Pancreas (tissue), 10 donors: ENCODE results near the gene CCDC27. TPM values are rescaled to one million over a fixed set of nuclear protein-coding genes. Genes with fewer than 3 reads are reported as not detected.

ENCODE experiments used
- ATAC-seq, 4 donors: fragments of 200-7000 bp; cut with Tn5 transposase; one replicate each; pipeline versions ENCODE4 v1.8.0 to v1.9.1; 2020; ENCODE audit warnings: mild to moderate bottlenecking in 4 of 4, moderate library complexity in 4 of 4
- DNase-seq, 6 donors: peaks; one replicate each; pipeline ENCODE4 v3.0.0-alpha.2; 2020
- FAIRE-seq: peaks from 2 replicates; lab custom pipeline; 2012; peaks lifted over from hg19 to GRCh38; lab: Jason Lieb, UNC
- H3K27ac ChIP-seq, 4 donors: fragments of 200-600 bp; sonication (generic); 1 replicate in 3 of 4; 2 replicates in 1 of 4; pipeline versions ENCODE4 v1.5.0 to v1.8.0; 2020
- H3K27me3 ChIP-seq, 4 donors: fragments of 200-600 bp; one replicate each; pipeline ENCODE4 v1.8.0; 2021
- H3K36me3 ChIP-seq, 3 donors: fragments of 200-600 bp; sonication (generic) in 1 of 3; one replicate each; pipeline versions ENCODE4 v1.5.0 to v1.8.0; 2020 to 2021
- H3K4me1 ChIP-seq, 3 donors: fragments of 200-600 bp; one replicate each; pipeline ENCODE4 v1.8.0; 2021
- H3K4me3 ChIP-seq, 4 donors: fragments of 200-600 bp; sonication (generic) in 2 of 4; one replicate each; pipeline versions ENCODE4 v1.5.0 to v1.8.0; 2020 to 2021
- H3K9me3 ChIP-seq, 4 donors: fragments of 200-600 bp; one replicate each; pipeline ENCODE4 v1.8.0; 2021
- WGBS, 2 donors: extraction: QIAGEN DNeasy Blood & Tissue Kit; methylation state at CpG; one replicate each; pipeline ENCODE4 v1.1.7; 2013; 5-methylcytosine and 5-hydroxymethylcytosine counted together
- intact Hi-C, 3 donors: fragments of 100-400 bp; cut with DNase I; formaldehyde crosslinking; loops; one replicate each; pipeline versions ENCODE4 v1.11.1 to v1.14.2; 2022
- polyA plus RNA-seq, 2 donors: library from polyadenylated mRNA; stranded (reverse); fragments of 200-250 nt; gene quantifications; one replicate each; pipeline ENCODE4 v1.2.3, GENCODE V29; 2013
- total RNA-seq, 6 donors: library from RNA; stranded (reverse); fragmentation: NEBNext Ultra II Directional in 4 of 6; extraction: Animal tissue kit (Norgen Biotek cat#: 25700) in 4 of 6; gene quantifications; one replicate each; pipeline versions ENCODE4 v1.2.1 to v1.2.4, GENCODE V29; 2021 to 2023
- TF ChIP-seq, protein P1 (sequence below), 4 donors: fragments of 200-600 bp; sonication (generic) in 3 of 4; IDR thresholded peaks; one replicate each; pipeline versions ENCODE4 v1.5.0 to v1.8.0; 2021; ENCODE audit warnings: antibody characterized with exemption in 4 of 4
- donor health status: healthy with polysubstance abuse.
- donor health status: DM: no; HTN: no; CAD: no; lungs with moderate emphysema.
- donor health status: DM: no; HTN: no; CAD: no.
- donor health status: control.
- donor health status: control.
- donor health status: Bipolar disorder and iron deficiency.
- donor health status: DM: yes; HTN: yes; CAD: no.
- donor health status: DM: no; HTN: no; CAD: no.
- donor health status: DM: no; HTN: no; CAD: no.
- donor health status: DM: yes; HTN: yes; CAD: no.

The CCDC27 gene
- total and polyA plus RNA-seq, 8 donors: 0.04 TPM; not detected in 7

DNA sequence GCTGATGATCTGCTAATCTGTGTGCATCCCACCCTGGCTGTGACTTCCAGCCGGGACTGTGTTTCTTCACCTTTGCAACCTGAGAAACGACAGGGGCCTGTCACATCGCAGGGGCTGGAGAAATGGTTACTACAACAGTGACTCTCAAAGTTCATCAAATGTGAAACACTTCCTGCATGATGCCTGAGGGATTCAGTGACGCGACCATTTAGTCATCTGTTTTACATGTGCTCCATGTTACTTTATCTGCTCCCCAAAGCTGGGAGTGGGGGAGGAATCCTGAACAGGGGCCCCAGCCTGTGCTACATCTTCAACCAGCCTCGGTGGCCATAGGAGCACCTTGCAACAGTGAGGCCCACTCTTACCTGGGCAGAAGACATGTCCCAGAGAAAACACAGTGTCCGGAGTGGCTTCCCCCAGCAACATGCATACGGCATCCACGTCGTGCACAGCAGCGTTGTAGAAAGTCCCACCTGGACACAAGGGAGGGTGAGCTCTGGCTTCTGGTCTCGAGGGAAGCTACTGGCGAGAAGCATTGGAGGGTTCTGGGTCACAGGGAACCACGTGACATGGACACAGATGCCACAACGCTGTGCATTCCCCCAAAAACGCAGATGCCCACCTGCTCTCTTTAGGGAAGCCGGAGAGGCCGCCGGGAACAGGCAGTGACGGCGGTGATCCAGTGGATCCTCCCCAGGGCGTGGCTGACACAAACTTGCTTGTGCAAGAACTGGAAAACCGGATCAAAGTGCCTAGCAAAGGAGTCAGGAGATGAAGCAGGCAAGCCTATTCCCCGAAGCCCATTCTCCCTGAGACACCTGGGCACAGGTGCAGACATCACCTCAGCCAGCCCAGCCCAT lies 9.6 kb upstream of the CCDC27 start:
- FAIRE-seq (no peak), DNase-seq (peak in 2 of 6 donors; percentile 12 to 41), ATAC-seq (no peak)
- intact Hi-C loops: no loop called here
- Histone ChIP-seq H3K4me1 (peaks cover 0 to 3% (median 0%) of the 10 kb centered on the region in 3 donors), H3K27me3 (no peaks in the 10 kb centered on the region), H3K4me3 (no peak overlapping the region), H3K36me3 (peaks cover 0 to 15% (median 6%) of the 10 kb centered on the region in 3 donors), H3K9me3 (no peaks in the 10 kb centered on the region), H3K27ac (no peak overlapping the region)
- WGBS, 2 donors: 83 to 87% methylated on average over 24 of the region's 24 CpGs
- TF ChIP-seq, protein P1, sequence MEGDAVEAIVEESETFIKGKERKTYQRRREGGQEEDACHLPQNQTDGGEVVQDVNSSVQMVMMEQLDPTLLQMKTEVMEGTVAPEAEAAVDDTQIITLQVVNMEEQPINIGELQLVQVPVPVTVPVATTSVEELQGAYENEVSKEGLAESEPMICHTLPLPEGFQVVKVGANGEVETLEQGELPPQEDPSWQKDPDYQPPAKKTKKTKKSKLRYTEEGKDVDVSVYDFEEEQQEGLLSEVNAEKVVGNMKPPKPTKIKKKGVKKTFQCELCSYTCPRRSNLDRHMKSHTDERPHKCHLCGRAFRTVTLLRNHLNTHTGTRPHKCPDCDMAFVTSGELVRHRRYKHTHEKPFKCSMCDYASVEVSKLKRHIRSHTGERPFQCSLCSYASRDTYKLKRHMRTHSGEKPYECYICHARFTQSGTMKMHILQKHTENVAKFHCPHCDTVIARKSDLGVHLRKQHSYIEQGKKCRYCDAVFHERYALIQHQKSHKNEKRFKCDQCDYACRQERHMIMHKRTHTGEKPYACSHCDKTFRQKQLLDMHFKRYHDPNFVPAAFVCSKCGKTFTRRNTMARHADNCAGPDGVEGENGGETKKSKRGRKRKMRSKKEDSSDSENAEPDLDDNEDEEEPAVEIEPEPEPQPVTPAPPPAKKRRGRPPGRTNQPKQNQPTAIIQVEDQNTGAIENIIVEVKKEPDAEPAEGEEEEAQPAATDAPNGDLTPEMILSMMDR (IDR thresholded peaks at IDR 0.05): no peak

DNA sequence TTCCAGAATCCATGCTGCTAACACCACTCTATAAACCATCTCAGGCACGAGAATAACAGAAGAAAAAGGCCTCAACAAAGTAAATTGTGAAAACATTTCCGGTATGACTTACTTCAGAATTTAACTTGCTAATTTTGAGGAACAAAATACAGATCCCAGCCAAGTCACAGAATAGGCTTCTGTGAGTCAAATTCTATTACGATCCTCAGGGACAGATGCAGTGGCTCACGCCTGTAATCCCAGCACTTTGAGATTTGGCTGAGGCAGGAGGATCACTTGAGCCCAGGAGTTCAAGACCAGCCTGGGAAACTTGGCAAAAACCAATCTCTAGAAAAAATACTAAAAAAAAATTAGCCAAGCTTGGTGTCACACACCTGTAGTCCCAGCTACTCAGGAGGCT lies 8.8 kb upstream of the CCDC27 start:
- peaks cover 0 to 6% (median 0%) of the 10 kb centered on the region in 3 donors for H3K4me1 ChIP-seq
- H3K4me3 ChIP-seq: no peak overlapping the region
- 77 to 85% methylated on average over 4 of the region's 4 CpGs for WGBS, 2 donors
- intact Hi-C loops: no loop called here
- H3K27me3 ChIP-seq: no peaks in the 10 kb centered on the region
- no peaks in the 10 kb centered on the region for H3K9me3 ChIP-seq
- no peak overlapping the region for H3K27ac ChIP-seq
- ATAC-seq (no peak), FAIRE-seq (no peak), DNase-seq (no peak)
- H3K36me3 ChIP-seq: peaks cover 0 to 8% (median 0%) of the 10 kb centered on the region in 3 donors
- TF ChIP-seq, protein P1 (IDR thresholded peaks at IDR 0.05): no peak

DNA sequence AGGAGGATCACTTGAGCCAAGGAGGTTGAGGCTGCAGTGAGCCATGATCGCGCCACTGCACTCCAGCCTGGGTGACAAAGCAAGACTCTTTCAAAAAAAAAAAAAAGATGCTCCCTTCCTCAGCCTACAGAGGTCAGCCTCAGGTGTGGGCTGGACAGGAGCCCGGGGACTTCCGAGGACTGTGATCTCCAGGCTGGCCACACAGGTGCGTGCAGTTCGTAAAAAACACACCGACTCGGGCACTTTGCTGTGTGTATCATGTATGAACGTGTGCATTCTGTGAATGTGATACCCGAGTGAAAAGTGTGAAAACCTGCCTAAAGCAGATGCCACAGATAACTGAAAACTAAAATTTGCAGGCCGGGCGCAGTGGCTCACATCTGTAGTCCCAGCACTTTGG lies 8.4 kb upstream of the CCDC27 start:
- Histone ChIP-seq H3K27ac (no peak overlapping the region), H3K4me1 (peaks cover 0 to 6% (median 0%) of the 10 kb centered on the region in 3 donors), H3K36me3 (peaks cover 0 to 6% (median 0%) of the 10 kb centered on the region in 3 donors), H3K27me3 (no peaks in the 10 kb centered on the region), H3K9me3 (no peaks in the 10 kb centered on the region), H3K4me3 (no peak overlapping the region)
- no peak for ATAC-seq
- TF ChIP-seq, protein P1 (IDR thresholded peaks at IDR 0.05): no peak
- intact Hi-C loops: no loop called here
- no peak for FAIRE-seq
- no peak for DNase-seq
- WGBS, 2 donors: 88 to 93% methylated on average over 12 of the region's 12 CpGs

DNA sequence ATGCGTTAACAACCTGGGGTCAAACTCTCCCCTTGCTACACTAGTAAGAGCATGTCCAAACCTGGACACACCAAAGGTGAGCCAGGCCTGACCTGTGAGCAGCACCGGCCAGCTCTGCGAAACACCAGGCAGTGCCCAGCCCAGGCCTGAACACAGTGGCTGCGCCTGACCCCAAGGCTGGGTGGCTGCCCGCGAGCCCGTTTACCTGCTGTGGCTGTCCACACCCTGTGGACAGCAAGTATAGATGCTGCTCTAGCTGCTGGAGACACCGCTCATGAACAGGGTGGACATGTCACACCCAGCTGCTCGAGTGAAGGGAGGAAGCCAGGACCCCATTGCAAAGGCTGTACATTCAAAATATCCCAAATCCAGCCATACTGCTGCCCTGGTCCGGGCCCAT lies 7.6 kb upstream of the CCDC27 start:
- no peak for ATAC-seq
- TF ChIP-seq, protein P1 (IDR thresholded peaks at IDR 0.05): no peak
- 92% methylated on average over 10 of the region's 10 CpGs for WGBS, 2 donors
- peak in 3 of 6 donors; percentile 33 to 66 (median 50) for DNase-seq
- Histone ChIP-seq H3K4me3 (no peak overlapping the region), H3K36me3 (peaks cover 0 to 6% (median 0%) of the 10 kb centered on the region in 3 donors), H3K27ac (no peak overlapping the region), H3K9me3 (no peaks in the 10 kb centered on the region), H3K4me1 (peaks cover 0 to 6% (median 0%) of the 10 kb centered on the region in 3 donors), H3K27me3 (no peaks in the 10 kb centered on the region)
- no peak for FAIRE-seq
- intact Hi-C loops: no loop called here

DNA sequence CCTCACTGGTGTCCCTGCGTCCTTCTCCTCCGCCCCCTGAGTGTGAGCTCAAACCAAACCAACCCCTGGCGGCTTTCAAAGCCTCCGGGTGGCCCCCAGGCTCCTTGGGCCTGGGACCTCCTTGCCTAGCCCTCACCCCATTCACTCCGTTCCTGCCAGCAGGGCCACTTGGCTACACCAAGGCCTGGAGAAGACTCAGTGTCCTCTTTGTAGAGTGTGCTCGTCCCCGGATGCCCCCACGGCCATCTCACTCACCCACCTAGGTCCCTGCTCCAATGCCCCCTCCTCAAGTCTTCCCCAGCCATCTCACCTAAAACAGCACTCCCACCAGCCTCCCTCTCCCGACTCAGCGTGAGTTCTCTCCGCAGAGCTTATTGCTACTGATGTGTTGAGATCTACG lies 7.2 kb upstream of the CCDC27 start:
- WGBS, 2 donors: 93 to 94% methylated on average over 12 of the region's 12 CpGs
- peaks cover 0 to 6% (median 0%) of the 10 kb centered on the region in 3 donors for H3K36me3 ChIP-seq
- TF ChIP-seq, protein P1 (IDR thresholded peaks at IDR 0.05): no peak
- intact Hi-C loops: no loop called here
- H3K27ac ChIP-seq: no peak overlapping the region
- H3K27me3 ChIP-seq: no peaks in the 10 kb centered on the region
- H3K4me1 ChIP-seq: peaks cover 0 to 6% (median 0%) of the 10 kb centered on the region in 3 donors
- ATAC-seq: no peak
- H3K9me3 ChIP-seq: no peaks in the 10 kb centered on the region
- H3K4me3 ChIP-seq: no peak overlapping the region
- DNase-seq: peak in 3 of 6 donors; percentile 17 to 37 (median 35)
- FAIRE-seq: no peak
